SU-DHL-6 (cell line): Measurements from ENCODE around the gene MAB21L4.

Source experiments
- H2AFZ ChIP-seq: fragments of 200-600 bp; sonication (generic); 2 replicates; pipeline ENCODE4 v1.6.1; 2014; ENCODE audit warnings: low read depth, mild to moderate bottlenecking, moderate library complexity, mixed read lengths, antibody characterized with exemption, low read length; ENCODE audit not compliant: severe bottlenecking
- H3F3A ChIP-seq: fragments of 200-600 bp; shearing (Covaris generic); 2 replicates; pipeline ENCODE4 v1.6.0; 2016; ENCODE audit warnings: antibody characterized with exemption, mild to moderate bottlenecking; ENCODE audit not compliant: insufficient read depth
- H3K27ac ChIP-seq: fragments of 200-600 bp; sonication (generic); 2 replicates; pipeline ENCODE4 v1.5.1; 2016; ENCODE audit warnings: low read depth, mild to moderate bottlenecking, low read length, moderate library complexity, mixed read lengths
- H3K27me3 ChIP-seq: fragments of 200-600 bp; sonication (generic), shearing (Covaris generic); 2 replicates; pipeline ENCODE4 v1.6.0; 2014; ENCODE audit warnings: mild to moderate bottlenecking, low read length
- H3K36me3 ChIP-seq: fragments of 200-600 bp; sonication (generic); 2 replicates; pipeline ENCODE4 v1.6.1; 2014; ENCODE audit warnings: mild to moderate bottlenecking, low read length, mixed read lengths
- H3K4me2 ChIP-seq: fragments of 300-600, 200-600 bp; shearing (Covaris generic), sonication (generic); 2 replicates; pipeline ENCODE4 v1.6.0; 2014; ENCODE audit warnings: low read length, low read depth, mild to moderate bottlenecking; ENCODE audit not compliant: poor library complexity, severe bottlenecking
- H3K4me3 ChIP-seq: fragments of 200-600 bp; sonication (generic); 2 replicates; pipeline ENCODE4 v1.5.1; 2014; ENCODE audit warnings: antibody characterized with exemption, low read length, mild to moderate bottlenecking, mixed read lengths; ENCODE audit not compliant: insufficient read depth, poor library complexity, severe bottlenecking
- H3K79me2 ChIP-seq: fragments of 200-600 bp; sonication (generic); 2 replicates; pipeline ENCODE4 v1.6.1; 2014; ENCODE audit warnings: mild to moderate bottlenecking, low read length, moderate library complexity; ENCODE audit not compliant: insufficient read depth
- H3K9ac ChIP-seq: fragments of 200-600 bp; sonication (generic); 2 replicates; pipeline ENCODE4 v1.7.0; 2014; ENCODE audit warnings: mild to moderate bottlenecking, low read length
- H3K9me2 ChIP-seq: fragments of 200-600 bp; sonication (generic); replicated peaks from 2 replicates; pipeline ENCODE4 v1.6.1; 2014; ENCODE audit warnings: low read length; ENCODE audit not compliant: insufficient read depth
- H3K9me3 ChIP-seq: fragments of 200-600 bp; sonication (generic); 2 replicates; pipeline ENCODE4 v1.6.1; 2014; ENCODE audit warnings: low read length, mixed read lengths; ENCODE audit not compliant: insufficient read depth
- H4K20me1 ChIP-seq: fragments of 200-600 bp; sonication (generic); 2 replicates; pipeline ENCODE4 v1.6.1; 2014; ENCODE audit warnings: low read depth, mild to moderate bottlenecking, antibody characterized with exemption, low read length, moderate library complexity, mixed read lengths
- EZH2phosphoT487 ChIP-seq: fragments of 200-600 bp; sonication (generic), shearing (Covaris generic); conservative IDR thresholded peaks from 2 replicates; pipeline ENCODE4 v1.6.1; 2018; ENCODE audit warnings: mild to moderate bottlenecking, antibody characterized with exemption, low read length, moderate library complexity, mixed read lengths
- TF ChIP-seq, protein P1 (sequence below): fragments of 200-600 bp; sonication (generic); IDR thresholded peaks from one replicate; pipeline ENCODE4 v1.5.1; 2017; ENCODE audit warnings: antibody characterized with exemption, mild to moderate bottlenecking, low read length, moderate library complexity; ENCODE audit not compliant: insufficient read depth, poor library complexity, severe bottlenecking

Gene MAB21L4

GRCh38 chr2:240896871-240897692 lies 1.1 kb upstream of the MAB21L4 start:
- TF ChIP-seq EZH2phosphoT487: no peak
- TF ChIP-seq, protein P1, sequence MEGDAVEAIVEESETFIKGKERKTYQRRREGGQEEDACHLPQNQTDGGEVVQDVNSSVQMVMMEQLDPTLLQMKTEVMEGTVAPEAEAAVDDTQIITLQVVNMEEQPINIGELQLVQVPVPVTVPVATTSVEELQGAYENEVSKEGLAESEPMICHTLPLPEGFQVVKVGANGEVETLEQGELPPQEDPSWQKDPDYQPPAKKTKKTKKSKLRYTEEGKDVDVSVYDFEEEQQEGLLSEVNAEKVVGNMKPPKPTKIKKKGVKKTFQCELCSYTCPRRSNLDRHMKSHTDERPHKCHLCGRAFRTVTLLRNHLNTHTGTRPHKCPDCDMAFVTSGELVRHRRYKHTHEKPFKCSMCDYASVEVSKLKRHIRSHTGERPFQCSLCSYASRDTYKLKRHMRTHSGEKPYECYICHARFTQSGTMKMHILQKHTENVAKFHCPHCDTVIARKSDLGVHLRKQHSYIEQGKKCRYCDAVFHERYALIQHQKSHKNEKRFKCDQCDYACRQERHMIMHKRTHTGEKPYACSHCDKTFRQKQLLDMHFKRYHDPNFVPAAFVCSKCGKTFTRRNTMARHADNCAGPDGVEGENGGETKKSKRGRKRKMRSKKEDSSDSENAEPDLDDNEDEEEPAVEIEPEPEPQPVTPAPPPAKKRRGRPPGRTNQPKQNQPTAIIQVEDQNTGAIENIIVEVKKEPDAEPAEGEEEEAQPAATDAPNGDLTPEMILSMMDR: no peak
- H4K20me1 ChIP-seq: no peaks in the 10 kb centered on the region
- H3K27ac ChIP-seq: no peak overlapping the region
- no peaks in the 10 kb centered on the region for H3K27me3 ChIP-seq
- H3K9ac ChIP-seq: no peak overlapping the region
- no peak overlapping the region for H3K4me2 ChIP-seq
- H3K36me3 ChIP-seq: no peaks in the 10 kb centered on the region
- no peaks in the 10 kb centered on the region for H3K79me2 ChIP-seq
- H3K9me2 ChIP-seq: no peaks in the 10 kb centered on the region
- no peaks in the 10 kb centered on the region for H3K9me3 ChIP-seq
- no peaks in the 10 kb centered on the region for H3F3A ChIP-seq
- H2AFZ ChIP-seq: no peak overlapping the region
- H3K4me3 ChIP-seq: no peak overlapping the region

GRCh38 chr2:240896394-240896793 lies 438 bp upstream of the MAB21L4 start:
- H3K9ac ChIP-seq: no peak overlapping the region
- no peaks in the 10 kb centered on the region for H3K9me2 ChIP-seq

DNA sequence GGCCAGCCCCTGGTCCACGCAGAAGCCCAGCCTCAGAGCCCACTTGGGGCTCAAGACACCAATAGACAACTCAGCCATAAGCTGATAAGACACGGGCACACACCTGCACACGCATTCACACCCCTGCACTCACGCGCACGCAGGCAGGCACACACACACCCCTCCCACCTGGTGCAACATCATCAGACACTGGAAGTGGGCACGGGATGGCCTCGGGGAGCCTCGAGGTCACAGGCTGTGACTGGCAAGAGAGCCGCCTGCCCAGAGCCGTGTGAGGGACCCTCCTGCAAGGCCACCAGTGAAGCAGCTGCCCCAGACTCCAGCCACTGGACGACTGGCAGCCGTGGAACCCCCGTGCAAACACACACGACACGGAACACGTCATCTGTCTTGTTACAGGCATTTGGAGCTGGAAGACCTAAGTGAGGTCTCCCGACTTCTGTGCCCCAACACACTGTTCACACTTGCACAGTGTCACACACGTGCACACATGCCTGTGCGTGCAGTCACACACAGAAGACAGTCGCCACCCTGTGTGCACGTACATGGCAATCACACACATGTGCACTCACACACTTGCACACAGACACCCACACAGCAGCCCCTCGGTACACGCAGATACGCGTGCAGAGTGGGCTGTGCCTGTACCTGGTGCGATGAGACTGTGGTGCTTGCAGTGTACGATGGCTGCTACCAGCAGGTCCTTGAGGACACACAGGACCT lies 959 bp downstream of the MAB21L4 start:
- Histone ChIP-seq H3K36me3 (no peaks in the 10 kb centered on the region), H2AFZ (no peak overlapping the region), H3K79me2 (no peaks in the 10 kb centered on the region), H3K9ac (no peak overlapping the region), H3K27ac (no peak overlapping the region), H4K20me1 (no peaks in the 10 kb centered on the region), H3K27me3 (no peaks in the 10 kb centered on the region), H3K9me2 (no peaks in the 10 kb centered on the region), H3K4me3 (no peak overlapping the region), H3F3A (no peaks in the 10 kb centered on the region), H3K9me3 (no peaks in the 10 kb centered on the region), H3K4me2 (no peak overlapping the region)
- TF ChIP-seq, protein P1: no peak
- TF ChIP-seq EZH2phosphoT487: no peak

More at GRCh38 chr2:240896394-240896793, 438 bp upstream of the MAB21L4 start:
- no peak overlapping the region for H3K4me2 ChIP-seq
- H3K79me2 ChIP-seq: no peaks in the 10 kb centered on the region
- TF ChIP-seq, protein P1: no peak
- no peak for TF ChIP-seq EZH2phosphoT487
- no peaks in the 10 kb centered on the region for H3K9me3 ChIP-seq
- no peaks in the 10 kb centered on the region for H3K36me3 ChIP-seq
- no peak overlapping the region for H2AFZ ChIP-seq
- no peaks in the 10 kb centered on the region for H3K27me3 ChIP-seq
- H3K4me3 ChIP-seq: no peak overlapping the region
- no peaks in the 10 kb centered on the region for H3F3A ChIP-seq
- no peaks in the 10 kb centered on the region for H4K20me1 ChIP-seq
- no peak overlapping the region for H3K27ac ChIP-seq
